Measurements from ENCODE around the gene OSBPL1A. TPM values are rescaled to one million over a fixed set of nuclear protein-coding genes. Genes with fewer than 3 reads are reported as not detected.
A peak's percentile ranks its signal among the peaks of the same experiment; 100 is the strongest.

The OSBPL1A gene
- total RNA-seq, 1 donor from 2014 or later, result 50.6 TPM

- Histone ChIP-seq H3K4me3 (no peak overlapping the region), H3K27ac (no peak overlapping the region), H3K9me3 (no peaks in the 10 kb centered on the region), H3K36me3 (peaks cover 52% of the 10 kb centered on the region), H3K27me3 (ENCODE audit: low read depth) (no peaks in the 10 kb centered on the region), H3K4me1 (peaks cover 19% of the 10 kb centered on the region)
- intact Hi-C loops (cut with DNase I), result no loop called here
- peak; percentile 56 to 64 for ATAC-seq
- no peak for DNase-seq
- no peak for TF ChIP-seq CTCF (IDR thresholded peaks at IDR 0.05)
These were observed 271.3 kb downstream of the OSBPL1A start for GRCh38 chr18:24126155-24126961.

- Histone ChIP-seq H3K4me3 (no peak overlapping the region), H3K4me1 (peaks cover 8% of the 10 kb centered on the region), H3K27me3 (ENCODE audit: low read depth) (no peaks in the 10 kb centered on the region), H3K27ac (no peak overlapping the region), H3K9me3 (no peaks in the 10 kb centered on the region), H3K36me3 (peaks cover 14% of the 10 kb centered on the region)
- TF ChIP-seq CTCF (IDR thresholded peaks at IDR 0.05), result no peak
- ATAC-seq (no peak), DNase-seq (no peak)
- intact Hi-C loops (cut with DNase I), result no loop called here
These were observed 276.0 kb downstream of the OSBPL1A start for GRCh38 chr18:24121625-24122024.

- intact Hi-C loops (cut with DNase I), result no loop called here
- no peaks in the 10 kb centered on the region for H3K4me1 ChIP-seq
- H3K27me3 ChIP-seq (ENCODE audit: low read depth), result no peaks in the 10 kb centered on the region
- TF ChIP-seq CTCF (IDR thresholded peaks at IDR 0.05), result no peak
- peaks cover 14% of the 10 kb centered on the region for H3K36me3 ChIP-seq
- no peak overlapping the region for H3K27ac ChIP-seq
- H3K9me3 ChIP-seq, result no peaks in the 10 kb centered on the region
- no peak for ATAC-seq
- H3K4me3 ChIP-seq, result no peak overlapping the region
- no peak for DNase-seq
These were observed 276.9 kb downstream of the OSBPL1A start for GRCh38 chr18:24120676-24121075.

GRCh38 chr18:24118750-24119577 lies 278.7 kb downstream of the OSBPL1A start:
- Histone ChIP-seq H3K4me3 (no peak overlapping the region), H3K36me3 (peaks cover 3% of the 10 kb centered on the region), H3K9me3 (no peaks in the 10 kb centered on the region), H3K4me1 (no peaks in the 10 kb centered on the region), H3K27ac (no peak overlapping the region), H3K27me3 (ENCODE audit: low read depth) (no peaks in the 10 kb centered on the region)
- intact Hi-C loops (cut with DNase I), result no loop called here
- ATAC-seq, result peak; percentile 86 to 89
- TF ChIP-seq CTCF (IDR thresholded peaks at IDR 0.05), result peak; percentile 92
- DNase-seq, result peak; percentile 72

- intact Hi-C loops (cut with DNase I), result no loop called here
- no peak for TF ChIP-seq CTCF (IDR thresholded peaks at IDR 0.05)
- ATAC-seq, result no peak
These were observed 282.0 kb downstream of the OSBPL1A start for GRCh38 chr18:24115628-24116027.

More at GRCh38 chr18:24115628-24116027, 282.0 kb downstream of the OSBPL1A start:
- Histone ChIP-seq H3K27ac (no peak overlapping the region), H3K36me3 (no peaks in the 10 kb centered on the region), H3K4me1 (no peaks in the 10 kb centered on the region), H3K9me3 (no peaks in the 10 kb centered on the region), H3K4me3 (no peak overlapping the region), H3K27me3 (ENCODE audit: low read depth) (no peaks in the 10 kb centered on the region)
- no peak for DNase-seq
